ENCODE data around the gene EFNA2.

EFNA2 gene

GRCh38 chr19:1284293-1284978 is 1.2 kb upstream of the EFNA2 start:
- DNase-seq (ENCODE audit: low spot score) = no peak

- DNase-seq (ENCODE audit: low spot score) = peak; percentile 81
These were observed 515 bp upstream of the EFNA2 start for GRCh38 chr19:1284979-1285736.

DNA sequence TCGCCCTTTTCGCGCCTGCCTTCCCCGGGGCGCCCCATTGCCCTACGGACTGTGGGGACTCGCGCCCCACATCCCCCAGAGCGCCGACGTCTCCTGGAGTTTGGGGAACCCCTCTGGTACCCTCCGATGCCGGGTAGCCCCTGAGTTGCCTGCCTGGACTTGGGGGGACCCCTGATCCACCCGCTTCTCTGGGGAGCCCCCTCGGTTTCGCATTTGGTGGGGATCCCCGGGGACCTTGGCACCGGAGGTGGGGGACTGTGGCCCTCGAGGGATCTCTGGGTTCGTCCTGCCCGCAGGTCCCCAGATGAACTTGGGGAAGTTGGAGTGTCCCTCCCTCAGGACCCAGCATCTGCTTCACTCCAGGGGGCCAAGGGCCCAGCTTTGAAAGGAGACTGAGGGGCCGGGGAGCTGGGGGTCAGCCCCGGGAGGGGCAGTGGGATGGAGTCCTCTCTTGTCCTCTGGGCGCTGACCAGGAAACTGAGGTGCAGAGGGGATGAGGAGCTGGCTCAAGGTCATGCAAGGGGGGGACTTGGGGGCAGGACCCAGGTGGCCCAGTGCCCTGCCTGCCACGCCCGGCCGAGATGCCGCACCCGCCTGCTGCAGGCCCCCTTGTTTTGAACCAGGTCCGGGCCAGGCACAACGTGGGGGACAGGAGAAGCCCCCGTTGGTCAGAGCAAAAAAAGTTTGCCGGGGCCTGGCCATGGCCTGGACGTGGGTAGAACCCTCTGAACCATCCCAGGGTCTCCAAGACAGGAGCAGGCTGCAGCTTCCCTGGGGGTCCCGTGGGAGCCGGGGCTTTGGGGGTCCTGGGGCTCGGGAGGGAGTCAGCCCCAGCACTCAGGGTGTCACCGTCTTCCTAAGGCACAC is 1.0 kb downstream of the EFNA2 start:
- no peak for DNase-seq (ENCODE audit: low spot score)

GRCh38 chr19:1287354-1288225 is 1.9 kb downstream of the EFNA2 start:
- no peak for DNase-seq (ENCODE audit: low spot score)

- DNase-seq (ENCODE audit: low spot score) = no peak
These were observed 2.5 kb downstream of the EFNA2 start for GRCh38 chr19:1288226-1288612.

DNA sequence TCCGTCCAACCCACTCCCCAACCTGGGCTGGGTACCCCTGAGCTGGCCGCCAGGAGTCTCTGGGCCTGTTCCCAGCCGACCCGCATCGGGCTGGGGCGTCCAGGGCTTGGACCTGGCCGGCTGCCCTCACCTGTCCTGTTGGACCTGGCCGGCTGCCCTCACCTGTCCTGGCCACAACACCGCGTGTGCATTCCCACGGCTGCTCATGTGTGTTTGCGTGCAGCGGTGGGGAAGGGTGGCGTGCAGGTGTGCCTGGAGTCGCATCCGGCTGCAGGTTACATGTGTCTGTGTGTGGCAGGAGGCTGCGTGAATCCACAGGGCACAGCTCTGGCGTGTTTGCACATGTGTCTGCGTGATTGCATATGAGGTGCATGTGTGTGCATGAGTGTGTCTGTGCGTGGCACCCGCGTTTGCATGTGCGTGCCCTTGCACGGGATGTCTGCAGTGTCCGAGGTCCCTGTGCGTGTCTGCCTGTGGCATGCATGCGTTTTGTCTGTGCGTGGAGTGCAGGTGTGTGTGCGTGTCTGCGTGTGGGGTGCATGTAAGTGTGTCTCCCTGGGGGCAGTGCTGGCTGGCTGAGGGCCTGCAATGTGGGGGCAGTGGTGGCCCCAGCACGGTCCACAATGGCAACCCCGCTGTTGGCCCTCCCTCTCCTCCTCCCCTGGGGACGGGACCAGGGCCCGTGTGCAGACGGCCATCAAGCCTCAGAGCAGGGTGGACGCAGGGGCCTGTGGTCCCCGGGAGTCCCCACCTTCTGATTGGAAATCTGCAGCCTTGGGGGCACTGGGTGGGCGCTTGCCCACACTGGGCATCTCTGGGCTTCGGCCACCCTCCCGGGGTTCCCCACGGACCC is 3.4 kb downstream of the EFNA2 start:
- DNase-seq (ENCODE audit: low spot score) = no peak

DNA sequence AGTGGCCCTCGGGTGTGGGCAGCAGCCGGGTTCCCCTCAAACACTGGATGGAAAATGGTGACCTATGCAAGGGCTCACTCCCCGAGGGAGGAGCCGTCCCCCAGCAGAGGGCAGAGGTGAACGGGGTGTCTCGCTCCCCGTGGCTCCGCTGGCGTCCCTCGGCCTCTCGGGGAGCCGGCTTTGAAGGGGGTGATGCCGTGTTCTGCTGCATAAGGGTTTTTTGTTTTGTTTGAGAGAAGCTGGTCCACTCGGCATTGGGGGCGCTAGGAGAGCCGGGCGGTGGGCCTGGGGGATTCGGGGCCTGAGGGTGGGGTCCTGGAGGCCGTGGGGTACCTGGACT is 4.0 kb downstream of the EFNA2 start:
- no peak for DNase-seq (ENCODE audit: low spot score)

DNA sequence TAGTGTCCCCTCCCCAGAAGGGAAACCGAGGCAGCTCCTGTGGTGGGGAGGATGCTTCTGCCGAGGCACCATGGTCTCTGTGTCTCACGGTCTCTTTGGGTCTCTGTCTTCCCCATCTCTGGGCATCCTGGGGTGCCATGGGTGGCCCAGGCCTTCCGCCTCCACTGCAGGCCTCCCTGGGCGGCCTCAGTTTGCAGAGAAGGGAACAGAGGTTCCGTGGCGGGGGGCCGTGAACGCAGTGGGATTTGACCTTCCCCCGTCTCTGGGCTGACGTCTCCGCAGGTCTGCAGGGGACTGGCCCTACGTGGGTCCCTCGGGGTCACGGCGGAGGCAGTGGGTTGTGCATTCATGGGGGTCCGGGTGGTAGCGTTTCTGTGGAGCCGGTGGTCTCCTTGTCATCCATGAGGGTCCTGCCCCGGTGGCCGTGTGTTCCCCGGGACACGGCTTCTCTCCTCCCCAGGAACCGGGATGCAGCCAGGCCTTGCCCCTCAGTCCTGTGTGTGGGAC is 4.6 kb downstream of the EFNA2 start:
- no peak for DNase-seq (ENCODE audit: low spot score)

DNA sequence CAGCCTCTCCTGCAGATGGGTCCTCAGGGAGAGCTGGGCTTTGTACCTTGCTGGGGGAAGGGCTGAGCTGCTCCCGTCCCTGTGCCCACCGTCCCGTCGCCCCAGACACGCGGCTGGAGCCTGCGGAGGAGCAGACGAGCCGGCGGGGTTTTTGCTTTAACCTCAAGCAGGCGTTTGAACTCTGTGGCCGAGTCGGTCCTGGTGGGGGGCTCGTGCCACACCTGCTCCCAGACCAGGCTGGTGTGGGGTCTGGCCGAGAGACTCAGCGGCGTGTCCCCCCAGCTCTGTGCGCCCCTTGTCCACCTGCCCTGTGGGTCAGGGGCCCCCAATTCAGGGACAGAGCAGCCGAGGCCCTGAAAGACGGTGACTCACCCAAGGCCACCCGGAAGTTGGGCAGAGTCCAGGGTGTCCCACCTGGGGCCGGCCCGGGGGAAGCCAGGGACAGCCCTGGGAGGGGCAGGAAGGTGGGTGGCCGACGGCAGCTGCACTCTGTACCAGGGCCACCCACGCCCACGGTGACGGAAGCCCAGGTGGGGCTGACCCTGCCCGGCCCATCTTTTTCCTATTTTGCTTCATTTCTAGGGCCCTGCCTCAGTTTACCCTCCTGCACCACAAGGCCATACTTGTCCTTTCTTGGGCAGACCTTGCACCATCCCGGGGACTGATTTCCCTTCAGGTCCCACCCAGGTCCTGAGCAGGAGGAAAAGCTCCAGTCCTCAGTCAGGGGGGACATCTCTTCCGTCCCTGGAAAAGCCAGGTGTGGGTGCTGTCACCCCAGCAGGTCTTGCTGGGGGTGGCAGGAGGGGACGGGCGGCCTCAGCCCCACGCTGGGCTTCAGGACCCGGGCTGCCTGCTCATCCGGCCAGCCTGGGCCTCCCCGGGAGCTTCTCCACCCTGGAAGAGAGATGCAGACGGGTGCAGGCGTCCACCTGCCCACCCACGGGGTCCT is 5.3 kb downstream of the EFNA2 start:
- DNase-seq (ENCODE audit: low spot score) = peak; percentile 93

- peak; percentile 94 for DNase-seq (ENCODE audit: low spot score)
These were observed 6.2 kb downstream of the EFNA2 start for GRCh38 chr19:1291761-1292418.

GRCh38 chr19:1292419-1293151 is 6.9 kb downstream of the EFNA2 start:
- no peak for DNase-seq (ENCODE audit: low spot score)

DNA sequence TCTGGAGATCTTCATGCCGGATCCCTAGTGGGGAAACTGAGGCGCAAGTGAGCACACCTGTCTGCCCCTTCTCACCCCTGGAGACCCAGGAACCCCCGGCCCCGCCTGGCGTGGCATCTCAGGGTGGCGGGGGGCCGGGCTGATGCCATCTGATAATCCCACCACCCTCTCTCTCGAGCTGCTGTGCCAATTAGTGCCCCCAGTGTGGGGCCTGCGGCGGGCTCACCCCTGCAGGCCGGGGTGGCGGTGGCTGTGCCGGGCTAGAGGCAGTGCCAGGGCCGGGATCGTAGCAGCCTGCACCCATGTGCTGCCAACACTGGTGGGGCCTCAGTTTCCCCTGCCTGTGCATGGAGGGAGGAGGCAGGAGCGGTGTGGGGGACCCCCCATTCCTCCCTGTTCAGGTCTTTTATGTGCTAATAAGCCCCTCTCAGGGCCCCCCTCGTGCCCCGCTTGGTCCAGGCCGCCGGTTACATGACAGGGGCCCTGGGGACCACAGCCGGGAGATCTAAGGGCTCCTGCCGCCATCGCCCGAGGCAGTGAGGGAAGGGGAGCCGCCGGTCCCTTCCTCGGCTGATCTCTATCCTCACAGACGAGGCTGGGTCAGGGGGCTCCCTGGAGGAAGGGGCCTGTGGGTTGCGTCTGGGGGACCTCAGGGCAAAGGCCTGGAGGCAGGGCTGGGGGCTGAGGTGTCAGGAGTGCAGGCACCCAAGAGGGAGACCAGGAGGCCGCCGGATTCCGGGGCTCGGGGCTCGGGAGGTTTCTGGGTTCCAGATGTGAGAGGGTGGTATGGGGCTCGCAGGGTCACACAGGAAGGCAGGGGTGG is 8.3 kb downstream of the EFNA2 start:
- DNase-seq (ENCODE audit: low spot score) = no peak

GRCh38 chr19:1294688-1295087 is 9.0 kb downstream of the EFNA2 start:
- DNase-seq (ENCODE audit: low spot score) = no peak

DNA sequence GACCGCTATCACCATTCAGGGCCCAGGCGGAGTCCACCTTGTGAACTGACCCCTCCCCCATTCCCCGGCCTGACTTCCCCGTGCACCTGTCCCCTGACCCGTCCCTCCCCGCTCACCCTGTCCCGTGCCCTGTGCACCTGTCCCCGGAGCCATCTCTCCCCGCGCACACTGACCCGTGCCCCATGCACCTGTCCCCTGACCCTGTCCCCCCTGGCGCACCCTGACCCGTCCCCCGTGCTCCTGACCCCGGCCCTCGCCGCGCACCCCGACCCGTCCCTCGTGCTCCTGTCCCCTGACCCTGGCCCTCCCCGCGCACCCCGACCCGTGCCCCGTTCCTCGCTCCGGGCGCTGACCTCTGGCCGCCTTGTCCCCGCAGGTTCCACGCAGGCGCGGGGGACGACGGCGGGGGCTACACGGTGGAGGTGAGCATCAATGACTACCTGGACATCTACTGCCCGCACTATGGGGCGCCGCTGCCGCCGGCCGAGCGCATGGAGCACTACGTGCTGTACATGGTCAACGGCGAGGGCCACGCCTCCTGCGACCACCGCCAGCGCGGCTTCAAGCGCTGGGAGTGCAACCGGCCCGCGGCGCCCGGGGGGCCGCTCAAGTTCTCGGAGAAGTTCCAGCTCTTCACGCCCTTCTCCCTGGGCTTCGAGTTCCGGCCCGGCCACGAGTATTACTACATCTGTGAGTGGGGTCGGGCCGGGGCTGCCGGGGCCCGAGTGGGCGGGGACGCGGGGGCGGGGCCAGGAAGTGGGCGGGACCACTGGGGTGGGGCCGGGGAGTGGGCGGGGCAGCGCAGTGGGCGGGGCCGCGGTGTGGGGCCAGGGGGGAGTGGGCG is 9.7 kb downstream of the EFNA2 start:
- DNase-seq (ENCODE audit: low spot score) = no peak

GRCh38 chr19:1296078-1296477 is 10.4 kb downstream of the EFNA2 start:
- no peak for DNase-seq (ENCODE audit: low spot score)

DNA sequence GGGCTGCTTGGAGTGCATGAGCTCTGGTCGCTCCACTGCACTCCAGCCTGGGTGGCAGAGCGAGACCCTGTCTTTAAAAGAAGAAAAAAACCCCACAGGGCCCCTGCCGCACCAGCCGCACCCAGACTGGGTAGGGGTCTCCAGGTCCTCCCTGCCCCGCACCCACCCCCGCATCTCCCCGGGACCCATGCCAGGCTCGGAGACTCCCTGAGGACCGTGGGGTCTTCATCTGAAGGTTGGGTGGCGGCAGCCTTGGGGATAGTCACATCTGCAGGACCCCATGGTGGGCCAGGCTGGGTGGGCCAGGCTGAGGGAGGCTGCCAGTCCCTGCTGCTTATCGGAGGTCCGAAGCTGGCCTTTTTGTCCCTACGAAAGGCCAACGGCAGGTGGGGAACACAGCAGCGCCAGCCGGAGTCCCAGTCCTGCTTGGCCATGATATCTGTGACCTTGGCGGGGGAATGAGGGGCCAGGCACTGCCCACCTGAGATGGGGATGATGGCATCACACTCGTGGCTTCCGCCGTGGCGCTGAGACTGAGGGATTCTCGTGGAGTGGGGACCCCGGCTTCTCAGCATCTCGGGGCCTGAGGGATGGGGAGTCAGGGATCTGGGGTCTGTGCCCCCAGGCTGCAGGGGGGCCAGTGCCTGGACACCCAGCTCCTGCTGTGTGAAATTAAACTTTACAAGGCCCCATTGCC is 11.1 kb downstream of the EFNA2 start:
- DNase-seq (ENCODE audit: low spot score) = no peak
